ENCODE measurements around the gene PBLD. TPM values are rescaled to one million over a fixed set of nuclear protein-coding genes. Genes with fewer than 3 reads are reported as not detected.
"Not testable (repeated sequence)": the region's sequence is repeated elsewhere in the genome, so short reads cannot be mapped to it uniquely, and the experiment has no call there.

Gene PBLD
- total RNA-seq, 1 experiment from 2014 or later: 11.7 TPM

- DNase-seq: no peak
- ChIA-PET CTCF (no interaction called here), POLR2A (ENCODE audit: unreplicated experiment) (no interaction called here)
- no peaks in the 10 kb centered on the region for H3K79me2 ChIP-seq (ENCODE audit: low read depth)
- no peaks in the 10 kb centered on the region for H3K9me2 ChIP-seq (ENCODE audit: insufficient read depth)
- BruUV-seq (replicated peaks): no TSS peak
- H3K4me3 ChIP-seq: no peak overlapping the region
- intact Hi-C loops (cut with micrococcal nuclease; ENCODE audit: unreplicated experiment): no loop called here
- H2AFZ ChIP-seq: no peak overlapping the region
- H3K36me3 ChIP-seq (ENCODE audit: low read depth): no peaks in the 10 kb centered on the region
- no peak overlapping the region for H3K4me2 ChIP-seq
- no peak overlapping the region for H3K27ac ChIP-seq
- H3F3A ChIP-seq (ENCODE audit: insufficient read depth, low read depth): peaks cover 6% of the 10 kb centered on the region
- 0 out of 2 replicates have a peak, but pooled peaks cover 5% of the 10 kb centered on the region for H3K4me1 ChIP-seq (replicated peaks; ENCODE audit: insufficient read depth)
- no peak for TF ChIP-seq EZH2 (IDR thresholded peaks at IDR 0.05; ENCODE audit: low read depth)
- TF ChIP-seq, protein P1, sequence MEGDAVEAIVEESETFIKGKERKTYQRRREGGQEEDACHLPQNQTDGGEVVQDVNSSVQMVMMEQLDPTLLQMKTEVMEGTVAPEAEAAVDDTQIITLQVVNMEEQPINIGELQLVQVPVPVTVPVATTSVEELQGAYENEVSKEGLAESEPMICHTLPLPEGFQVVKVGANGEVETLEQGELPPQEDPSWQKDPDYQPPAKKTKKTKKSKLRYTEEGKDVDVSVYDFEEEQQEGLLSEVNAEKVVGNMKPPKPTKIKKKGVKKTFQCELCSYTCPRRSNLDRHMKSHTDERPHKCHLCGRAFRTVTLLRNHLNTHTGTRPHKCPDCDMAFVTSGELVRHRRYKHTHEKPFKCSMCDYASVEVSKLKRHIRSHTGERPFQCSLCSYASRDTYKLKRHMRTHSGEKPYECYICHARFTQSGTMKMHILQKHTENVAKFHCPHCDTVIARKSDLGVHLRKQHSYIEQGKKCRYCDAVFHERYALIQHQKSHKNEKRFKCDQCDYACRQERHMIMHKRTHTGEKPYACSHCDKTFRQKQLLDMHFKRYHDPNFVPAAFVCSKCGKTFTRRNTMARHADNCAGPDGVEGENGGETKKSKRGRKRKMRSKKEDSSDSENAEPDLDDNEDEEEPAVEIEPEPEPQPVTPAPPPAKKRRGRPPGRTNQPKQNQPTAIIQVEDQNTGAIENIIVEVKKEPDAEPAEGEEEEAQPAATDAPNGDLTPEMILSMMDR (conservative IDR thresholded peaks at IDR 0.05): no peak
- 0 out of 2 replicates have a peak, but pooled peaks cover 16% of the 10 kb centered on the region for H3K9me3 ChIP-seq (ENCODE audit: insufficient read depth, low read depth)
- H4K20me1 ChIP-seq (ENCODE audit: insufficient read depth): no peaks in the 10 kb centered on the region
- H3K27me3 ChIP-seq (ENCODE audit: insufficient read depth, low read depth): no peaks in the 10 kb centered on the region
Measured at GRCh38 chr10:68315582-68315981, 17.1 kb downstream of the PBLD start.

GRCh38 chr10:68314930-68315329, 17.8 kb downstream of the PBLD start:
- H3K27me3 ChIP-seq (ENCODE audit: insufficient read depth, low read depth); H3K27ac ChIP-seq; POLR2A ChIA-PET (ENCODE audit: unreplicated experiment); DNase-seq; H3K36me3 ChIP-seq (ENCODE audit: low read depth); H3F3A ChIP-seq (ENCODE audit: insufficient read depth, low read depth); H2AFZ ChIP-seq; H3K4me2 ChIP-seq; H3K4me1 ChIP-seq (replicated peaks; ENCODE audit: insufficient read depth); H3K9me2 ChIP-seq (ENCODE audit: insufficient read depth); H3K79me2 ChIP-seq (ENCODE audit: low read depth); BruUV-seq (replicated peaks); H3K4me3 ChIP-seq; intact Hi-C loops (cut with micrococcal nuclease; ENCODE audit: unreplicated experiment); CTCF ChIA-PET; H4K20me1 ChIP-seq (ENCODE audit: insufficient read depth): not testable (repeated sequence)
- 0 out of 2 replicates have a peak, but pooled peaks cover 16% of the 10 kb centered on the region for H3K9me3 ChIP-seq (ENCODE audit: insufficient read depth, low read depth)

DNA sequence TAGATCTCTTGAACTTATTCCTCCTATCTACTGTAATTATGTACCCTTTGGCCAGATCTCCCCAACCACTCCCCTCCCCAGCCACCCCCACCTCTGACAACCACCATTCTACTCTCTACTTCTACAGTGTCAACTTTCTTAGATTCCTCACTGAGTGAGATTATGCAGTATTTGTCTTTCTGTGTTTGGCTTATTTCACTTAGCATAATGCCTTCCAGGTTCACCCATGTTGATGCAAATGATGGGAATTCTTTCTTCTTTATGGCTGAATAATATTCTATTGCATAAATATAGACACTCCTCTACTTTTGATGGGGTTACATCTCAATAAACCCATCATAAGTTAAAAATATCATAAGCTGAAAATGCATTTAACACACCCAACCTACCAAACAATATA, 22.2 kb downstream of the PBLD start:
- H4K20me1 ChIP-seq (ENCODE audit: insufficient read depth): no peaks in the 10 kb centered on the region
- TF ChIP-seq, protein P1 (conservative IDR thresholded peaks at IDR 0.05): no peak
- TF ChIP-seq EZH2 (IDR thresholded peaks at IDR 0.05; ENCODE audit: low read depth): no peak
- no peaks in the 10 kb centered on the region for H3K79me2 ChIP-seq (ENCODE audit: low read depth)
- H3K4me1 ChIP-seq (replicated peaks; ENCODE audit: insufficient read depth): peaks cover 5% of the 10 kb centered on the region; the same call in 1 of the 2 replicates
- intact Hi-C loops (cut with micrococcal nuclease; ENCODE audit: unreplicated experiment): no loop called here
- no peaks in the 10 kb centered on the region for H3K36me3 ChIP-seq (ENCODE audit: low read depth)
- 0 out of 2 replicates have a peak, but pooled peaks cover 3% of the 10 kb centered on the region for H3F3A ChIP-seq (ENCODE audit: insufficient read depth, low read depth)
- ChIA-PET CTCF (no interaction called here), POLR2A (ENCODE audit: unreplicated experiment) (no interaction called here)
- no peak overlapping the region for H3K4me3 ChIP-seq
- 0 out of 2 replicates have a peak, but pooled peaks cover 4% of the 10 kb centered on the region for H3K9me3 ChIP-seq (ENCODE audit: insufficient read depth, low read depth)
- no peak overlapping the region for H3K27ac ChIP-seq
- no TSS peak for BruUV-seq (replicated peaks)
- H3K4me2 ChIP-seq: no peak overlapping the region
- no peak for DNase-seq
- no peak overlapping the region for H2AFZ ChIP-seq
- no peaks in the 10 kb centered on the region for H3K9me2 ChIP-seq (ENCODE audit: insufficient read depth)
- no peaks in the 10 kb centered on the region for H3K27me3 ChIP-seq (ENCODE audit: insufficient read depth, low read depth)

DNA sequence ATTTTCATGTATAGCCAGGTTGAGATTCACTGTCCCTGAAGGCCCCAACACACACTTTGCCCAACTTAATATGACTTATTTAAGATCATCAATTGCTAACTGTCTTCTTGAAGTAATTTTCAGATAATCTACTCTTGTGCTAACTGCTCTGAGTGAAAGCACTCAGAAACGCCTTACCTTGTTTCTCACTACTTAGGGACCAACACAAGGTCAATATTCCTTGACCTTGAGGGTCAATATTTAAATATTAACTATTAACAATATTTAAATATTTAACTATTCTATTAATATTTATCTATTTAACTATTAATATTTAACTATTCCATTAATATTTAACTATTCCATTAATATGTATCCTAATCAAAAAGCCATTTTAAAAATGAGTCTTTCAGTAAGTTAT, 26.9 kb downstream of the PBLD start:
- Histone ChIP-seq H3K9me2 (ENCODE audit: insufficient read depth) (no peaks in the 10 kb centered on the region), H3K36me3 (ENCODE audit: low read depth) (no peaks in the 10 kb centered on the region), H3K27ac (no peak overlapping the region), H3F3A (ENCODE audit: insufficient read depth, low read depth) (0 out of 2 replicates have a peak, but pooled peaks cover 3% of the 10 kb centered on the region), H3K79me2 (ENCODE audit: low read depth) (no peaks in the 10 kb centered on the region), H3K4me3 (no peak overlapping the region), H3K27me3 (ENCODE audit: insufficient read depth, low read depth) (no peaks in the 10 kb centered on the region), H3K4me1 (replicated peaks; ENCODE audit: insufficient read depth) (peaks cover 14% of the 10 kb centered on the region), H3K9me3 (ENCODE audit: insufficient read depth, low read depth) (no peaks in the 10 kb centered on the region), H2AFZ (no peak overlapping the region), H3K4me2 (no peak overlapping the region), H4K20me1 (ENCODE audit: insufficient read depth) (no peaks in the 10 kb centered on the region)
- ChIA-PET POLR2A (ENCODE audit: unreplicated experiment) (no interaction called here), CTCF (no interaction called here)
- DNase-seq: no peak
- TF ChIP-seq EZH2 (IDR thresholded peaks at IDR 0.05; ENCODE audit: low read depth): no peak
- TF ChIP-seq, protein P1 (conservative IDR thresholded peaks at IDR 0.05): no peak
- intact Hi-C loops (cut with micrococcal nuclease; ENCODE audit: unreplicated experiment): no loop called here
- BruUV-seq (replicated peaks): no TSS peak
